ENCODE data around the gene GRM5.

GRM5 gene

GRCh38 chr11:88814076-88814475, 251.7 kb downstream of the GRM5 start:
- Histone ChIP-seq H3K27ac (no peak overlapping the region), H3K27me3 (ENCODE audit: control insufficient read depth, insufficient read depth, low read length) (no peaks in the 10 kb centered on the region), H3K4me1 (no peaks in the 10 kb centered on the region), H3K36me3 (ENCODE audit: control insufficient read depth, insufficient read depth, low read length) (no peaks in the 10 kb centered on the region), H3K4me3 (ENCODE audit: low read depth, low read length) (no peak overlapping the region), H2AFZ (no peak overlapping the region), H3K9ac (no peak overlapping the region), H3K9me3 (ENCODE audit: control insufficient read depth, low read length) (no peaks in the 10 kb centered on the region), H3K4me2 (ENCODE audit: low read length) (no peak overlapping the region), H3K79me2 (no peaks in the 10 kb centered on the region)
- no peak for TF ChIP-seq CTCF (IDR thresholded peaks at IDR 0.05)

DNA sequence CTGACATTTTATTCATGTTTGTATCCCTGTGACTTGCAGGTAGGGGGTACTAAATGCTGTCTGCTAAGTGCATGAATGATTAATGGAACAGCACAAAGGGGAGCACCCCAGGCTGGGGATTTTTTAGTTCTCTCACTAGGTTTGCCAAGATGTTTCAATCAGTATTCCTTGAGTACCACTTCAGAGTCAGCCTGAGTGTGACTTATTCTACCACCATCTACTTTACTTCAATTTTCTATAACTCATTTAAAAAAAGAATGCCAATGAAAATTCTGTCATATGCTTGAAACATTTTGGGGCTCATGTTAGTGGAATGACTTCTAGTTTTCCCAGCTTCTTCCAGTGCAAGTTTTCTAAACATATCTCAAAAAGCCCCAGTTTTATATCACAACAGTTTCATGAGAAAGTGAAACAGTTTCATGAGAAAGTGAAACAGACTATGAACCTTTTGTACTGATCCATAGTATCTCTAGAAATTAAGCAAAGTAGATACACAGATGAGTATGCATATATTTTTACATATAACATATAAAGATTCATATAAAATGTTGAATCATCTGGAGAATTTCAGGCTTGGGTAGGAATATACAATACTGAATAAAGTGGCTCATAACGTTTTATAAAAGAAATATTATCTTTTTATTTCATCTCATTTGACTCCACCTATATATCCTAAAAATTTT, 252.4 kb downstream of the GRM5 start:
- Histone ChIP-seq H2AFZ (no peak overlapping the region), H3K9ac (no peak overlapping the region)

GRCh38 chr11:88810420-88811097, 255.2 kb downstream of the GRM5 start:
- H3K79me2 ChIP-seq, result no peaks in the 10 kb centered on the region
- H2AFZ ChIP-seq, result no peak overlapping the region
- no peak overlapping the region for H3K27ac ChIP-seq
- H3K4me3 ChIP-seq (ENCODE audit: low read depth, low read length), result no peak overlapping the region
- H3K9me3 ChIP-seq (ENCODE audit: control insufficient read depth, low read length), result no peaks in the 10 kb centered on the region
- TF ChIP-seq CTCF (IDR thresholded peaks at IDR 0.05), result no peak
- no peak overlapping the region for H3K9ac ChIP-seq
- H3K36me3 ChIP-seq (ENCODE audit: control insufficient read depth, insufficient read depth, low read length), result no peaks in the 10 kb centered on the region
- no peaks in the 10 kb centered on the region for H3K27me3 ChIP-seq (ENCODE audit: control insufficient read depth, insufficient read depth, low read length)
- no peak overlapping the region for H3K4me2 ChIP-seq (ENCODE audit: low read length)
- no peaks in the 10 kb centered on the region for H3K4me1 ChIP-seq

More for the DNA sequence above, 252.4 kb downstream of the GRM5 start:
- Histone ChIP-seq H3K79me2 (no peaks in the 10 kb centered on the region), H3K27ac (no peak overlapping the region), H3K9me3 (ENCODE audit: control insufficient read depth, low read length) (no peaks in the 10 kb centered on the region), H3K4me1 (no peaks in the 10 kb centered on the region), H3K4me3 (ENCODE audit: low read depth, low read length) (no peak overlapping the region), H3K27me3 (ENCODE audit: control insufficient read depth, insufficient read depth, low read length) (no peaks in the 10 kb centered on the region), H3K36me3 (ENCODE audit: control insufficient read depth, insufficient read depth, low read length) (no peaks in the 10 kb centered on the region), H3K4me2 (ENCODE audit: low read length) (no peak overlapping the region)
- no peak for TF ChIP-seq CTCF (IDR thresholded peaks at IDR 0.05)

DNA sequence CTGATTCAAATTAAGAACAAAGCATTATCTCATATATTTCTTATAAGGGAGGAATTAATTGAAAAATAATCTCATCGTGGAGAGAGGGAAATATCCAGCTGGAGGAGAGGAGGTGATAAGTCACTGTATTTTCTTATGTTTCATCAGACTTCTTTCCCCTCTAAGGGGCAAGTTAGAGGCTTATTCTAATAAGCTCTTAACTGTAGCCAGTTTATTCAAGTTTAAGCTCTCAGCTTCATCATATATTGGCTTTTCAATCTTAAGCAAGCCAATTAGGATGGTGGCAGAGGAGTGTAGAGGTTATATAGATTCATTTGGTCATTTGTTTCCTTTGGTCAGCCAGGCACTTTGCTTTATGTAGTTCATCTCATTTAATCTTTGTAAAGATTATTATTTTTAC, 256.7 kb downstream of the GRM5 start:
- Histone ChIP-seq H3K4me2 (ENCODE audit: low read length) (no peak overlapping the region), H3K9me3 (ENCODE audit: control insufficient read depth, low read length) (no peaks in the 10 kb centered on the region), H3K4me3 (ENCODE audit: low read depth, low read length) (no peak overlapping the region), H3K79me2 (no peaks in the 10 kb centered on the region), H2AFZ (no peak overlapping the region), H3K4me1 (no peaks in the 10 kb centered on the region), H3K27ac (no peak overlapping the region), H3K36me3 (ENCODE audit: control insufficient read depth, insufficient read depth, low read length) (no peaks in the 10 kb centered on the region), H3K9ac (no peak overlapping the region), H3K27me3 (ENCODE audit: control insufficient read depth, insufficient read depth, low read length) (no peaks in the 10 kb centered on the region)
- no peak for TF ChIP-seq CTCF (IDR thresholded peaks at IDR 0.05)

DNA sequence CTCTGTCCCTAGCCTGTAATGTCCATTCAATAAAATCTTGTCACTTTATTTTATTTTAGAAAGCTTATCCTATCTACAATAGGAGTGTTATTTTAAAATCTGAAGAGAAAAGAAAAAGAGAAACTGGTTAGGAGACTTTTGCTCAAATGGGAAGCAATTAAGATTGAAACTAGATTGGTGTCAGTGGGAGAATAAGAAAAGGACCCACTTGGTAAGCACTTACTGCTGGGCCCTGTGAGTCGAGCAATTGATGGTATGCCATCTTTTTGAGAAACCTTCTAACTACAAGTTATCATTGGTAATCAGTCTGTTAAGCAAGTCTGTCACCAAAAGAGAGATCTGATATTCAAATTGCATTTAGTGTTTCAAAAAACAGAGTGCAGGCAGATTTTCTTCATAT, 258.4 kb downstream of the GRM5 start:
- H3K36me3 ChIP-seq (ENCODE audit: control insufficient read depth, insufficient read depth, low read length), result no peaks in the 10 kb centered on the region

More for the DNA sequence above, 258.4 kb downstream of the GRM5 start:
- no peak for TF ChIP-seq CTCF (IDR thresholded peaks at IDR 0.05)
- Histone ChIP-seq H3K9me3 (ENCODE audit: control insufficient read depth, low read length) (no peaks in the 10 kb centered on the region), H3K9ac (no peak overlapping the region), H3K79me2 (no peaks in the 10 kb centered on the region), H3K27ac (no peak overlapping the region), H2AFZ (no peak overlapping the region), H3K27me3 (ENCODE audit: control insufficient read depth, insufficient read depth, low read length) (no peaks in the 10 kb centered on the region), H3K4me1 (no peaks in the 10 kb centered on the region), H3K4me3 (ENCODE audit: low read depth, low read length) (no peak overlapping the region), H3K4me2 (ENCODE audit: low read length) (no peak overlapping the region)

Measured in parathyroid adenoma (tissue), 2 donors.